Neuronal stem cell (in vitro differentiated cells): ENCODE measurements around the gene TMEM59.

Experiments
- DNase-seq: peaks from one replicate; pipeline ENCODE4 v3.0.0-alpha.2; 2013; ENCODE audit warnings: low spot score
- H2AFZ ChIP-seq: one replicate; pipeline ENCODE4 v1.6.1; 2013; ENCODE audit warnings: mild to moderate bottlenecking, low read length, inconsistent platforms
- H2AK5ac ChIP-seq: 2 replicates; pipeline ENCODE4 v1.6.1; 2013; ENCODE audit warnings: low read depth, mild to moderate bottlenecking, inconsistent platforms, low read length, moderate library complexity, mixed read lengths
- H2BK120ac ChIP-seq: 2 replicates; pipeline ENCODE4 v1.6.1; 2013; ENCODE audit warnings: low read depth, mild to moderate bottlenecking, inconsistent platforms, low read length, moderate library complexity, mixed read lengths
- H2BK12ac ChIP-seq: one replicate; pipeline ENCODE4 v1.6.1; 2013; ENCODE audit warnings: low read length, inconsistent platforms
- H2BK15ac ChIP-seq: 2 replicates; pipeline ENCODE4 v1.6.1; 2013; ENCODE audit warnings: mild to moderate bottlenecking, low read length, inconsistent platforms, mixed read lengths
- H2BK5ac ChIP-seq: one replicate; pipeline ENCODE4 v1.6.1; 2013; ENCODE audit warnings: inconsistent platforms, mild to moderate bottlenecking, low read length, moderate library complexity
- H3K14ac ChIP-seq: one replicate; pipeline ENCODE4 v1.6.1; 2013; ENCODE audit warnings: low read length, inconsistent platforms
- H3K18ac ChIP-seq: 2 replicates; pipeline ENCODE4 v1.6.1; 2013; ENCODE audit warnings: low read length, inconsistent platforms
- H3K23ac ChIP-seq: 2 replicates; pipeline ENCODE4 v1.6.1; 2013; ENCODE audit warnings: low read depth, mild to moderate bottlenecking, mixed read lengths, low read length, inconsistent platforms; ENCODE audit not compliant: poor library complexity
- H3K27ac ChIP-seq: replicated peaks from 3 replicates; pipeline ENCODE4 v1.5.1; 2013; ENCODE audit warnings: low read length, inconsistent platforms
- H3K27me3 ChIP-seq, 3 experiments: 2 replicates each; pipeline ENCODE4 v1.6.1; 2013; ENCODE audit warnings: low read length in 3 of 3, mild to moderate bottlenecking in 2 of 3, inconsistent platforms in 1 of 3, low read depth in 1 of 3, mixed read lengths in 1 of 3, moderate library complexity in 1 of 3; ENCODE audit not compliant: control insufficient read depth in 3 of 3, insufficient read depth in 3 of 3
- H3K36me3 ChIP-seq, 2 donors: replicated peaks in 1 of 2; 2 replicates each; pipeline ENCODE4 v1.6.1; 2013; ENCODE audit warnings: low read length in 2 of 2; ENCODE audit not compliant: control insufficient read depth in 2 of 2, insufficient read depth in 2 of 2
- H3K4ac ChIP-seq: 2 replicates; pipeline ENCODE4 v1.6.1; 2013; ENCODE audit warnings: inconsistent platforms, mild to moderate bottlenecking, low read length, moderate library complexity
- H3K4me1 ChIP-seq, 2 donors: 1 replicate in 1 of 2; 2 replicates in 1 of 2; pipeline ENCODE4 v1.6.1; 2013; ENCODE audit warnings: low read length in 2 of 2, low read depth in 1 of 2; ENCODE audit not compliant: control insufficient read depth in 2 of 2, insufficient read depth in 1 of 2
- H3K4me2 ChIP-seq: one replicate; pipeline ENCODE4 v1.6.1; 2013; ENCODE audit warnings: mild to moderate bottlenecking, low read length, inconsistent platforms; ENCODE audit not compliant: insufficient read depth, poor library complexity, severe bottlenecking
- H3K4me3 ChIP-seq, 2 donors: 2 replicates each; pipeline ENCODE4 v1.5.1; 2013; ENCODE audit warnings: low read length in 2 of 2, mild to moderate bottlenecking in 2 of 2, inconsistent platforms in 1 of 2, moderate library complexity in 1 of 2
- H3K79me1 ChIP-seq: one replicate; pipeline ENCODE4 v1.6.1; 2013; ENCODE audit warnings: low read depth, mild to moderate bottlenecking, inconsistent platforms, low read length, moderate library complexity
- H3K9ac ChIP-seq: one replicate; pipeline ENCODE4 v1.6.1; 2013; ENCODE audit warnings: mild to moderate bottlenecking, low read depth, low read length, inconsistent platforms; ENCODE audit not compliant: poor library complexity
- H3K9me3 ChIP-seq, 2 donors: replicated peaks in 1 of 2; 2 replicates each; pipeline versions ENCODE3 to v1.6.1; 2013; ENCODE audit warnings: low read length in 2 of 2, mild to moderate bottlenecking in 2 of 2, inconsistent platforms in 1 of 2, low read depth in 1 of 2, mixed read lengths in 1 of 2, moderate library complexity in 1 of 2; ENCODE audit not compliant: control insufficient read depth in 2 of 2, insufficient read depth in 1 of 2
- H4K8ac ChIP-seq: one replicate; pipeline ENCODE4 v1.6.1; 2013; ENCODE audit warnings: low read depth, mild to moderate bottlenecking, inconsistent platforms, low read length, moderate library complexity
- H4K91ac ChIP-seq: one replicate; pipeline ENCODE4 v1.6.1; 2013; ENCODE audit warnings: low read length, low read depth, mild to moderate bottlenecking, inconsistent platforms; ENCODE audit not compliant: poor library complexity
- WGBS, 2 donors: extraction: QIAGEN DNeasy Blood & Tissue Kit; methylation state at CpG; one replicate each; pipeline ENCODE4 v1.1.7; 2013; ENCODE audit warnings: missing lambda C conversion rate in 2 of 2, mixed read lengths in 1 of 2; ENCODE audit not compliant: insufficient read length in 2 of 2, insufficient replicate concordance in 1 of 2; ENCODE audit errors: extremely low coverage in 2 of 2; 5-methylcytosine and 5-hydroxymethylcytosine counted together

Gene TMEM59

GRCh38 chr1:54047384-54048305, 5.4 kb downstream of the TMEM59 start:
- Histone ChIP-seq H3K9ac (no peak overlapping the region), H3K14ac (no peak overlapping the region), H2BK120ac (no peak overlapping the region), H3K27ac (no peak overlapping the region), H3K79me1 (peaks cover 4% of the 10 kb centered on the region), H3K9me3 (no peaks in the 10 kb centered on the region), H2BK15ac (no peak overlapping the region), H3K18ac (no peak overlapping the region), H3K36me3 (peaks cover 0 to 12% of the 10 kb centered on the region in 2 donors), H4K8ac (no peak overlapping the region), H3K4ac (no peak overlapping the region), H3K4me2 (no peak overlapping the region), H3K4me3 (no peak overlapping the region), H2AFZ (no peak overlapping the region), H3K23ac (no peak overlapping the region), H2AK5ac (no peak overlapping the region), H4K91ac (no peak overlapping the region), H3K4me1 (no peaks in the 10 kb centered on the region), H2BK12ac (no peak overlapping the region), H2BK5ac (no peak overlapping the region), H3K27me3 (no peaks in the 10 kb centered on the region)
- no peak for DNase-seq
- WGBS, 2 donors, result no CpG with 5 or more reads among the region's 5 CpGs

- DNase-seq, result no peak
- Histone ChIP-seq H3K36me3 (peaks cover 0 to 20% of the 10 kb centered on the region in 2 donors), H3K27me3 (no peaks in the 10 kb centered on the region), H2BK120ac (no peak overlapping the region), H3K4ac (no peak overlapping the region), H4K8ac (no peak overlapping the region), H3K4me2 (no peak overlapping the region), H3K23ac (no peak overlapping the region), H3K18ac (no peak overlapping the region), H3K4me1 (no peaks in the 10 kb centered on the region), H3K4me3 (no peak overlapping the region), H3K9ac (no peak overlapping the region), H3K14ac (no peak overlapping the region), H2AK5ac (no peak overlapping the region), H3K9me3 (no peaks in the 10 kb centered on the region), H2BK15ac (no peak overlapping the region), H2BK12ac (no peak overlapping the region), H2BK5ac (no peak overlapping the region), H3K27ac (no peak overlapping the region), H2AFZ (no peak overlapping the region), H4K91ac (no peak overlapping the region), H3K79me1 (peaks cover 4% of the 10 kb centered on the region)
- WGBS, 2 donors, result no CpG with 5 or more reads among the region's 7 CpGs
Measured at GRCh38 chr1:54046671-54047383, 6.2 kb downstream of the TMEM59 start.

GRCh38 chr1:54045496-54045895, 7.5 kb downstream of the TMEM59 start:
- Histone ChIP-seq H3K4me1 (no peaks in the 10 kb centered on the region), H3K18ac (no peak overlapping the region)

GRCh38 chr1:54041806-54042205, 11.2 kb downstream of the TMEM59 start:
- no peak overlapping the region for H2AFZ ChIP-seq
- H3K27me3 ChIP-seq, result no peaks in the 10 kb centered on the region
- no peak overlapping the region for H2BK12ac ChIP-seq
- no peak overlapping the region for H2BK120ac ChIP-seq
- DNase-seq, result no peak
- no peak overlapping the region for H3K14ac ChIP-seq
- no peak overlapping the region for H4K8ac ChIP-seq
- no peak overlapping the region for H3K4me2 ChIP-seq
- no peak overlapping the region for H2BK5ac ChIP-seq
- H2BK15ac ChIP-seq, result no peak overlapping the region
- no peak overlapping the region for H4K91ac ChIP-seq
- no peak overlapping the region for H3K4ac ChIP-seq
- H3K9ac ChIP-seq, result no peak overlapping the region
- H3K18ac ChIP-seq, result no peak overlapping the region
- no peak overlapping the region for H3K27ac ChIP-seq
- H3K79me1 ChIP-seq, result no peaks in the 10 kb centered on the region
- no peak overlapping the region for H3K4me3 ChIP-seq
- no CpG with 5 or more reads among the region's 1 CpG for WGBS, 2 donors
- H3K23ac ChIP-seq, result no peak overlapping the region
- H3K4me1 ChIP-seq, result no peaks in the 10 kb centered on the region
- H3K36me3 ChIP-seq, result peaks cover 4 to 67% of the 10 kb centered on the region in 2 donors
- H3K9me3 ChIP-seq, result no peaks in the 10 kb centered on the region
- H2AK5ac ChIP-seq, result no peak overlapping the region

More at GRCh38 chr1:54045496-54045895, 7.5 kb downstream of the TMEM59 start:
- Histone ChIP-seq H2AFZ (no peak overlapping the region), H4K8ac (no peak overlapping the region), H3K4me3 (no peak overlapping the region), H3K23ac (no peak overlapping the region), H3K27ac (no peak overlapping the region), H2BK5ac (no peak overlapping the region), H2AK5ac (no peak overlapping the region), H3K9ac (no peak overlapping the region), H3K4me2 (no peak overlapping the region), H3K27me3 (no peaks in the 10 kb centered on the region), H3K79me1 (peaks cover 4% of the 10 kb centered on the region), H3K36me3 (peaks cover 0 to 33% of the 10 kb centered on the region in 2 donors), H3K9me3 (no peaks in the 10 kb centered on the region), H3K14ac (no peak overlapping the region), H2BK15ac (no peak overlapping the region), H4K91ac (no peak overlapping the region), H3K4ac (no peak overlapping the region), H2BK120ac (no peak overlapping the region), H2BK12ac (no peak overlapping the region)
- no peak for DNase-seq
- WGBS, 2 donors, result no CpG with 5 or more reads among the region's 2 CpGs
